Uterus (tissue), 2 donors: ENCODE measurements around the gene MTFR2.

ENCODE experiments used
- CTCF ChIP-seq, 4 experiments: fragments of 200-600 bp in 2 of 4; fragments of 450-650 bp in 2 of 4; sonication (generic) in 2 of 4; IDR thresholded peaks; one replicate each; pipeline ENCODE4 v1.5.1; 2016 to 2019; ENCODE audit warnings: antibody characterized with exemption in 4 of 4, mild to moderate bottlenecking in 2 of 4, moderate library complexity in 1 of 4
- POLR2A ChIP-seq, 2 donors: fragments of 450-650 bp; IDR thresholded peaks; one replicate each; pipeline ENCODE4 v1.6.1; 2016; ENCODE audit warnings: antibody characterized with exemption in 2 of 2, mild to moderate bottlenecking in 1 of 2, moderate library complexity in 1 of 2

GRCh38 chr6:136288566-136289326 lies 38.6 kb upstream of the MTFR2 start:
- no peak for TF ChIP-seq POLR2A (IDR thresholded peaks at IDR 0.05)
- peak in 2 of 4 experiments; percentile 5 to 18 for TF ChIP-seq CTCF (IDR thresholded peaks at IDR 0.05)
